OCI-LY3 (cell line): ENCODE data around the gene SEC16B.

Source experiments
- H2AFZ ChIP-seq: fragments of 200-600, 300-600 bp; shearing (Covaris generic); 2 replicates; pipeline ENCODE4 v1.6.0; 2014; ENCODE audit warnings: antibody characterized with exemption, low read depth, low read length
- H3K27ac ChIP-seq: fragments of 200-600, 300-600 bp; sonication (generic); 2 replicates; pipeline ENCODE4 v1.5.1; 2014; ENCODE audit warnings: mild to moderate bottlenecking, low read length, moderate library complexity, mixed read lengths
- H3K27me3 ChIP-seq: fragments of 200-600, 300-600 bp; sonication (generic); 2 replicates; pipeline ENCODE4 v1.6.1; 2014; ENCODE audit warnings: low read depth, low read length, mixed read lengths
- H3K36me3 ChIP-seq: fragments of 200-600, 300-600 bp; sonication (generic); replicated peaks from 2 replicates; pipeline ENCODE3; 2014; ENCODE audit warnings: low read depth, low read length, mixed read lengths
- H3K4me1 ChIP-seq: fragments of 300-600, 200-600 bp; sonication (generic); 2 replicates; pipeline ENCODE4 v1.6.1; 2014; ENCODE audit warnings: low read length, mixed read lengths
- H3K4me2 ChIP-seq: fragments of 200-600, 300-600 bp; sonication (generic); 2 replicates; pipeline ENCODE4 v1.6.1; 2014; ENCODE audit warnings: low read length, mixed read lengths
- H3K4me3 ChIP-seq: fragments of 300-600, 200-600 bp; sonication (generic); 2 replicates; pipeline ENCODE4 v1.5.1; 2014; ENCODE audit warnings: antibody characterized with exemption, mild to moderate bottlenecking, low read length, moderate library complexity
- H3K79me2 ChIP-seq: fragments of 300-600, 200-600 bp; shearing (Covaris generic); 2 replicates; pipeline ENCODE4 v1.6.1; 2014; ENCODE audit warnings: mild to moderate bottlenecking, low read length, mixed read lengths
- H3K9ac ChIP-seq: fragments of 300-600, 200-600 bp; shearing (Covaris generic); 2 replicates; pipeline ENCODE4 v1.6.0; 2014; ENCODE audit warnings: mild to moderate bottlenecking, low read length, moderate library complexity
- H3K9me3 ChIP-seq: fragments of 200-600, 300-600 bp; shearing (Covaris generic); 2 replicates; pipeline ENCODE4 v1.6.1; 2014; ENCODE audit warnings: low read length, mixed read lengths; ENCODE audit not compliant: insufficient read depth
- H4K20me1 ChIP-seq: fragments of 200-600, 300-600 bp; sonication (generic); 2 replicates; pipeline ENCODE4 v1.6.1; 2016; ENCODE audit warnings: low read length, mixed read lengths; ENCODE audit not compliant: insufficient read depth
- CTCF ChIP-seq: fragments of 200-600, 300-600 bp; sonication (generic); IDR thresholded peaks from 2 replicates; pipeline ENCODE4 v1.5.1; 2014; ENCODE audit warnings: antibody characterized with exemption, low read length, low read depth
- EZH2phosphoT487 ChIP-seq: fragments of 200-600 bp; shearing (Covaris generic); IDR thresholded peaks from 2 replicates; pipeline ENCODE4 v1.6.1; 2018; ENCODE audit warnings: antibody characterized with exemption, mixed run types, low read depth

Gene SEC16B

DNA sequence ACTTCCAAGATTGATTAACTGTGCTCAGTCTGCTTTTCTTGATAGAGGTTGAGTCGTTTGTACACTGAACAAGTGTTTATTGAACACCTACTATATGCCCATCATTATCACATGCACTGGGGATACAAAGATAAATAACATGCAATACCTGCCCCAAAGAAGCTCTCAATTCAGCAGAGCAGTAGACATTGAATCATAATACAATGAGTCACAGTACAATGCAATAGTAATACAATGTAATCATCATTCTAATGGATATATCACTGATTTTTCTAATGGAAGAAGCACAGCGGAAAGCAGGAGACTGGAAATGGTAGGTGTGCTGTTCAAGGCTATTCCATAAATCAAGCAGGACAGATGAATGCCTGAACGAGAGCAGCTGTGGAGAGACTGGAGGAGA, 3.7 kb upstream of the SEC16B start:
- Histone ChIP-seq H3K79me2 (no peaks in the 10 kb centered on the region), H3K27me3 (peaks cover 19% of the 10 kb centered on the region), H3K36me3 (no peaks in the 10 kb centered on the region), H3K9ac (no peak overlapping the region), H3K9me3 (no peaks in the 10 kb centered on the region), H3K4me3 (no peak overlapping the region), H3K27ac (no peak overlapping the region), H2AFZ (no peak overlapping the region), H3K4me2 (no peak overlapping the region), H4K20me1 (no peaks in the 10 kb centered on the region), H3K4me1 (peaks cover 7% of the 10 kb centered on the region; the same call in 1 of the 2 replicates)
- TF ChIP-seq CTCF (no peak), EZH2phosphoT487 (no peak)

DNA sequence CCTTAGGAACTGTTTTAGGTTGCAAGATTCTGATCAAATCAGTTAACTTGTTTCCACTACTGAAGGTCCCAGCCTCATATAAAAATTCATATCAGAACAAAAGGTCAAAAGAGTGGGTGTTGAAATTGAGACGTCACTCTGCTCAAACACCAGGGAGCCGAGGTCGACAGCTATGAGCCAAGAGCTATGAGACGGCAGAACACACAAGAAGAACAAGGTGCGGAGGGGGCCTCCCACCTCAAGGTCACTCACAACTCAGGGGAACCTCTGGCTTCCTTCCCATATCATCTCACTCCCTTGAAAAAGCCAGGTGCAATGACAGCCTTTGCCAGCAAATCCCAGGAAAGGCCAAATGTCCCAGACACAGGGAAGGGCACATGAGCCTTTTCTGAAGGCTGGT, 749 bp downstream of the SEC16B start:
- no peak overlapping the region for H3K27ac ChIP-seq
- no peak overlapping the region for H3K4me3 ChIP-seq
- H3K36me3 ChIP-seq = no peaks in the 10 kb centered on the region
- H3K9me3 ChIP-seq = no peaks in the 10 kb centered on the region
- no peaks in the 10 kb centered on the region for H3K79me2 ChIP-seq
- no peak overlapping the region for H3K4me2 ChIP-seq
- TF ChIP-seq CTCF = no peak
- no peak for TF ChIP-seq EZH2phosphoT487
- peaks cover 12% of the 10 kb centered on the region; the same call in 1 of the 2 replicates for H3K4me1 ChIP-seq
- H3K27me3 ChIP-seq = peaks cover 2% of the 10 kb centered on the region; the same call in 1 of the 2 replicates
- H3K9ac ChIP-seq = no peak overlapping the region
- no peak overlapping the region for H2AFZ ChIP-seq
- no peaks in the 10 kb centered on the region for H4K20me1 ChIP-seq

- H3K27me3 ChIP-seq = no peaks in the 10 kb centered on the region
- H4K20me1 ChIP-seq = no peaks in the 10 kb centered on the region
- no peak overlapping the region for H3K4me2 ChIP-seq
- no peaks in the 10 kb centered on the region for H3K9me3 ChIP-seq
- TF ChIP-seq EZH2phosphoT487 (no peak), CTCF (no peak)
- H3K4me3 ChIP-seq = no peak overlapping the region
- no peak overlapping the region for H2AFZ ChIP-seq
- H3K4me1 ChIP-seq = peaks cover 12% of the 10 kb centered on the region; the same call in 1 of the 2 replicates
- H3K36me3 ChIP-seq = no peaks in the 10 kb centered on the region
- H3K9ac ChIP-seq = no peak overlapping the region
- H3K27ac ChIP-seq = no peak overlapping the region
- no peaks in the 10 kb centered on the region for H3K79me2 ChIP-seq
Measured at GRCh38 chr1:177966199-177966598, 3.7 kb downstream of the SEC16B start.

GRCh38 chr1:177965293-177965692, 4.6 kb downstream of the SEC16B start:
- Histone ChIP-seq H3K79me2 (no peaks in the 10 kb centered on the region), H3K9me3 (no peaks in the 10 kb centered on the region), H3K4me1 (peaks cover 10% of the 10 kb centered on the region; the same call in 1 of the 2 replicates), H4K20me1 (no peaks in the 10 kb centered on the region), H3K27me3 (no peaks in the 10 kb centered on the region), H3K36me3 (no peaks in the 10 kb centered on the region), H3K27ac (no peak overlapping the region), H3K4me2 (no peak overlapping the region), H3K4me3 (no peak overlapping the region), H2AFZ (no peak overlapping the region), H3K9ac (no peak overlapping the region)
- TF ChIP-seq EZH2phosphoT487 (no peak), CTCF (no peak)
